Activated T-cell treated with anti-CD3 and anti-CD28 coated beads for 1 hour (primary cell): ENCODE results near the gene RFTN1.

ENCODE experiments used
- DNase-seq: peaks from one replicate; pipeline ENCODE4 v3.0.0-alpha.2; 2020; ENCODE audit warnings: low read depth

RFTN1 gene

DNA sequence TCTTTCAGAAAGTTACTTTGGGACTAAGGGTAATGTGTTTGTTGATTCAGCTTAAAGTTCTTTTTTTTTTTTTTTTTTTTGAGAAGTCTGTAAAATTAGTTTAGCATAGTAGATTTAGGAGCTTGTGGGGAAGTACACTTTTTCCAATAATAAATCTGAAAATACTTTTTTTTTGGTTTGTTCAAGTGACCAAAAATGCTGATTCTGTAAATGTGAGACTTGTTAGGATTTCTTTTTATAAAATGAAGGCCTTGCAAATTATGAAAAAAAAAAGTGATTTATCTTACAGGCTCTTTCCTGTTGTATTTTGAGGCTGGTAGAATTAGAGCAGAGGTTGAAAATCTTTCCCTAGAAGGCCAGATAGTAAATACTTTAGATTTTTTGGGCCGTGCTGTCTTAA lies 240.9 kb downstream of the RFTN1 start:
- DNase-seq: no peak

- DNase-seq: no peak
Measured at GRCh38 chr3:16270855-16271254, 242.6 kb downstream of the RFTN1 start.

GRCh38 chr3:16266714-16267113 lies 246.8 kb downstream of the RFTN1 start:
- DNase-seq: no peak
